GM23248 (cell line): ENCODE results near the gene PSMG4. TPM values are rescaled to one million over a fixed set of nuclear protein-coding genes. Genes with fewer than 3 reads are reported as not detected.

Experiments used
- DNase-seq: peaks from one replicate; pipeline ENCODE4 v3.0.0-alpha.2; 2015
- H2AFZ ChIP-seq: fragments of 200-600 bp; sonication (generic); 2 replicates; pipeline ENCODE4 v1.6.1; 2016; ENCODE audit warnings: antibody characterized with exemption
- H3F3A ChIP-seq: fragments of 200-600 bp; sonication (generic); 2 replicates; pipeline ENCODE4 v1.6.1; 2016; ENCODE audit warnings: mild to moderate bottlenecking, antibody characterized with exemption, mixed run types; ENCODE audit not compliant: insufficient read depth
- H3K27ac ChIP-seq: fragments of 200-600 bp; sonication (generic); 2 replicates; pipeline ENCODE4 v1.5.1; 2016; ENCODE audit warnings: mild to moderate bottlenecking
- H3K27me3 ChIP-seq: fragments of 200-600 bp; sonication (generic); replicated peaks from 2 replicates; pipeline ENCODE4 v1.6.1; 2016; ENCODE audit warnings: mild to moderate bottlenecking; ENCODE audit not compliant: insufficient read depth
- H3K36me3 ChIP-seq: fragments of 200-600 bp; sonication (generic); 2 replicates; pipeline ENCODE4 v1.6.1; 2016; ENCODE audit warnings: low read depth, mild to moderate bottlenecking
- H3K4me1 ChIP-seq: fragments of 200-600 bp; sonication (generic); 2 replicates; pipeline ENCODE4 v1.6.1; 2016; ENCODE audit warnings: mild to moderate bottlenecking; ENCODE audit not compliant: insufficient read depth
- H3K4me2 ChIP-seq: fragments of 200-600 bp; sonication (generic); one replicate; pipeline ENCODE4 v1.6.1; 2016; ENCODE audit warnings: mild to moderate bottlenecking; ENCODE audit not compliant: unreplicated experiment
- H3K4me3 ChIP-seq: fragments of 200-600 bp; sonication (generic); 2 replicates; pipeline ENCODE4 v1.5.1; 2016; ENCODE audit warnings: mild to moderate bottlenecking
- H3K79me2 ChIP-seq: fragments of 200-600 bp; sonication (generic); 2 replicates; pipeline ENCODE4 v1.6.1; 2016; ENCODE audit warnings: mild to moderate bottlenecking; ENCODE audit not compliant: insufficient read depth
- H3K9ac ChIP-seq: fragments of 200-600 bp; sonication (generic); 2 replicates; pipeline ENCODE4 v1.6.1; 2016; ENCODE audit warnings: mild to moderate bottlenecking
- H3K9me2 ChIP-seq: fragments of 200-600 bp; sonication (generic); 2 replicates; pipeline ENCODE4 v1.6.1; 2016; ENCODE audit warnings: mixed run types, mild to moderate bottlenecking, moderate library complexity; ENCODE audit not compliant: insufficient read depth
- H3K9me3 ChIP-seq: fragments of 200-600 bp; sonication (generic); one replicate; pipeline ENCODE4 v1.6.1; 2017; ENCODE audit warnings: low read depth
- H4K20me1 ChIP-seq: fragments of 200-600 bp; sonication (generic); 2 replicates; pipeline ENCODE4 v1.6.0; 2016; ENCODE audit not compliant: insufficient read depth
- EZH2 ChIP-seq: fragments of 200-600 bp; sonication (generic); IDR thresholded peaks from 2 replicates; pipeline ENCODE4 v1.6.1; 2018; ENCODE audit warnings: antibody characterized with exemption, mild to moderate bottlenecking; ENCODE audit not compliant: insufficient read depth, poor library complexity, severe bottlenecking
- EZH2phosphoT487 ChIP-seq: fragments of 200-600 bp; sonication (generic); IDR thresholded peaks from 2 replicates; pipeline ENCODE4 v1.6.1; 2018; ENCODE audit warnings: antibody characterized with exemption, moderate library complexity, mild to moderate bottlenecking, low read depth; ENCODE audit not compliant: insufficient read depth
- whole genome bisulfite sequencing, 2 experiments: methylation state at CpG; one replicate each; pipeline ENCODE4 v1.1.6; 2015 to 2017; ENCODE audit warnings: low lambda C conversion rate in 2 of 2, low coverage in 1 of 2; ENCODE audit errors: missing lambda C conversion rate in 2 of 2; 5-methylcytosine and 5-hydroxymethylcytosine counted together
- in situ Hi-C: fragments of 300-500 bp; cut with MboI; formaldehyde crosslinking; loops from 2 replicates; pipeline ENCODE4 v1.15.0; 2020
- polyA plus RNA-seq: library from polyadenylated mRNA; unstranded; fragments of >200 nt; fragmentation: Nextera tagmentation; extraction: Ambion mirVana; gene quantifications from 2 replicates; pipeline ENCODE4 v1.2.1, GENCODE V29; 2016
- total RNA-seq: library from RNA; depleted of rRNA; stranded (reverse); fragments of >200 nt; shearing (Covaris generic); gene quantifications from 2 replicates; pipeline ENCODE4 v1.2.3, GENCODE V29; 2014

Gene PSMG4
- total and polyA plus RNA-seq, 2 experiments from 2014 or later: 20.0 to 46.9 TPM

DNA sequence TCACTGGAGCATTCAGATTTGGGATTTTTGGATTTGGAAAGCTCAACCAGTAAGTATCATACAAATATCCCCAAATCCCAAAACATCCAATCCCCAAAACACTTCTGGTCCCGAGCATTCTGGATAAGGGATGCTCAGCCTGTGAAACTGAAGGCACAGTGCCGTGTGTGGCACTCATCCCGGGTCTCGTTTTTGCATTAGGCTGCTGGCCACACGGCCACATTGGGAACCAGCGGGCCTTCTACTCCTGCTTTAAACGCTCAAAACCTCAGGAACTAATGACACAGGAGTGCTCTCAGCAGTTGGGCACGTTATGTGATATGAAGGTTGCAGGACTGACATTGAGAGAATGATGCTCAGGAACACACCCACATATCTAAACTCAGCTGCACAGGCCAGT is 35.6 kb downstream of the PSMG4 start:
- no peak overlapping the region for H3K4me3 ChIP-seq
- TF ChIP-seq EZH2phosphoT487 (no peak), EZH2 (no peak)
- in situ Hi-C loops: no loop called here

DNA sequence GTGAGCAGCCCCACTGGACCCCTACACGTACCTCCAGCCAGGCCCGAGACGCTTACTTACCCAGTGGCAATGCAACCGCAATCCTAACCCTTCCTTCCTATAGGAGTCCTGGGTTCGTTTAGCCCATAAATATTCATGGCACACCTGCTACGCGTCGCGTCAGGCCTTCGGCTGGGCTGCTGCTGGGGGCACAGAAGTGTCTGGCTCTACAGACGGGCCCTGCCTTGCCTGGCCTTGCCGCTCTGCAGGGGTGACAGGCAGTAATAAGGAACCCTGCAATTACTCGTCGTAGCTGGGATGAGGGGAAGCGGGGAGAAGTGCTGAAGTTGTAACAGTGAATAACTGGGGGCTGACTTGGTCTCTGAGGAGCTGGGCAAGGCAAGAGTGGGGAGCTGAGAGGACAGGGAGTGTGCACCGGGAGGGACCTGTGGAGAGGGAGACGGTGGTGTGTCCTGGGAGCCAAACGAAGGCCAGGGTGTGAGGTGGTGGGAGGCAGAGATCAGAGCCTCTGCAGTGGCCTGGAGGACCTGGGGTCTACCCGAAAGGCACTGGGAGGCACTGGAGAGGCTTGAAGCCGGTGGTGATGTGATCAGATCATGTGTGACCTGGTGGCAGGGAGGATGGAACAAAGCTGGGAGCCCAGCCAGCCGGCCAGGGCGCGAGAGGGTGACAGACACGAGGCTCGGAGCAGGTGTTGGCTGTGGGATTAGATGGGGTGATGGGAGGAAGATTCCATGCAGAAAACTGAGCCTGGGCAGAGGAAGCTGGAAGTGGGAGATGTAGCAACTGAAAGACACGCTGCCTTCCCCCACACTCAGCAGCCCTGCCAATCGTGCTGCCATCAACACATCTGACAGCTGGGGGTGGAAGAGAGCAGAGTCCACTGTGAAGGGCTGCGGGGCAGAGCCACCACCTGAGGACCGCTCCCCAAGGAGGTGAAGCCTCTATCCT is 36.4 kb downstream of the PSMG4 start:
- WGBS, 2 experiments: 84 to 85% methylated on average over 29 of the region's 29 CpGs
- in situ Hi-C loops: no loop called here
- Histone ChIP-seq H3K9me2 (no peaks in the 10 kb centered on the region), H3K9ac (no peak overlapping the region), H3F3A (no peaks in the 10 kb centered on the region), H3K9me3 (no peaks in the 10 kb centered on the region), H3K27ac (no peak overlapping the region), H3K4me3 (no peak overlapping the region), H3K27me3 (no peaks in the 10 kb centered on the region), H4K20me1 (no peaks in the 10 kb centered on the region), H2AFZ (no peak overlapping the region), H3K4me2 (no peak overlapping the region), H3K79me2 (no peaks in the 10 kb centered on the region), H3K36me3 (no peaks in the 10 kb centered on the region), H3K4me1 (no peaks in the 10 kb centered on the region)
- no peak for DNase-seq
- TF ChIP-seq EZH2phosphoT487: no peak
- TF ChIP-seq EZH2: no peak

More for the DNA sequence above, 35.6 kb downstream of the PSMG4 start:
- Histone ChIP-seq H3F3A (no peaks in the 10 kb centered on the region), H3K4me1 (no peaks in the 10 kb centered on the region), H3K27ac (no peak overlapping the region), H3K9me3 (no peaks in the 10 kb centered on the region), H4K20me1 (no peaks in the 10 kb centered on the region), H3K27me3 (no peaks in the 10 kb centered on the region), H3K79me2 (no peaks in the 10 kb centered on the region), H2AFZ (no peak overlapping the region), H3K4me2 (no peak overlapping the region), H3K9ac (no peak overlapping the region), H3K36me3 (no peaks in the 10 kb centered on the region), H3K9me2 (no peaks in the 10 kb centered on the region)
- WGBS, 2 experiments: 91 to 95% methylated on average over 8 of the region's 8 CpGs
- DNase-seq: no peak

DNA sequence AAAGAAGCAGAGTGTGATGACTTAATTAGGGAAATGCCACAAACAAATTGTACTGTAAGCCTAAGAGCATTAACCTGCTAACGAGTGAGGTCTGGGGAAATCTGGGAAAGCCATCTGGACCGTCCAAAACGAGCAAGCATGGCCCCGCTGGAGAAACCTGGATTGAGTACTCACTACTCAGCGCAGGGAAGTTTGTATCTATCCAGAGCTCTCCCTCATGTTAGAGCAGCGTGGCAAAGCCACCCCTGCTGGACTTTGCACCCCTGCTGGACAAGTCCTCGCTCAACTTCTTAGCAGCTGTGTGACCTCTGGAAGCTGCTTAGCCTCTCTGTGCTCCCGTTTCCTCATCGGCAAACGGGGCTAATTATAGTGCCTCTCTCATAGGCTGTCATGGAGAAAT is 37.3 kb downstream of the PSMG4 start:
- Histone ChIP-seq H3K9ac (no peak overlapping the region), H3K27ac (no peak overlapping the region), H3K79me2 (no peaks in the 10 kb centered on the region), H3K9me2 (no peaks in the 10 kb centered on the region), H2AFZ (no peak overlapping the region), H3K4me2 (no peak overlapping the region), H3K4me1 (no peaks in the 10 kb centered on the region), H3K27me3 (no peaks in the 10 kb centered on the region), H3K9me3 (no peaks in the 10 kb centered on the region), H3K36me3 (no peaks in the 10 kb centered on the region), H3F3A (no peaks in the 10 kb centered on the region), H4K20me1 (no peaks in the 10 kb centered on the region), H3K4me3 (no peak overlapping the region)
- in situ Hi-C loops: no loop called here
- DNase-seq: no peak
- TF ChIP-seq EZH2 (no peak), EZH2phosphoT487 (no peak)
- 95 to 96% methylated on average over 10 of the region's 10 CpGs for WGBS, 2 experiments

DNA sequence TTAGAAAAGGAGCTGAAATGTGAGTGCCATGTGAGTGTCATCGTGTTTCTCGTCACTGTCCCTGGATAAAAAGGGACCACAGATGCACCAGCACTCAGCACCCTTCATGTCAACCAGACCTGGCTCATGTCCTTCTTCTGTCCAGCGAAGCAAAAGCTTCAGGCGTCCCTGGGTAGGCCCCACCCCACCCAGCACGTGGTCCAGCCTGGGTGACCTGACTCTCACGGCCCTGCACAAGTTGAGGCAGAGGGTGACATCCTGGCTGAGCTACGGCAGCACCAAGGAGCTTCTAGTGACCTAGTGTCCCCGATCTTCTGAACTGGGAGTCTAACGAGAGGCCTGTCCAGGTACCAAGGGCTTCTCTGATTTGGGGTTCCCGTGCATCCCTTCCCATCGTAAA is 37.8 kb downstream of the PSMG4 start:
- DNase-seq: no peak
- Histone ChIP-seq H3K27me3 (no peaks in the 10 kb centered on the region), H3K27ac (no peak overlapping the region), H3K79me2 (no peaks in the 10 kb centered on the region), H3K4me1 (no peaks in the 10 kb centered on the region), H3F3A (no peaks in the 10 kb centered on the region), H3K9ac (no peak overlapping the region), H3K4me3 (no peak overlapping the region), H3K9me2 (no peaks in the 10 kb centered on the region), H3K9me3 (no peaks in the 10 kb centered on the region), H2AFZ (no peak overlapping the region), H4K20me1 (no peaks in the 10 kb centered on the region), H3K36me3 (no peaks in the 10 kb centered on the region), H3K4me2 (no peak overlapping the region)
- WGBS, 2 experiments: 85 to 91% methylated on average over 11 of the region's 11 CpGs
- in situ Hi-C loops: no loop called here
- no peak for TF ChIP-seq EZH2phosphoT487
- TF ChIP-seq EZH2: no peak
